ENCODE measurements around the gene SPTBN5. TPM values are rescaled to one million over a fixed set of nuclear protein-coding genes. Genes with fewer than 3 reads are reported as not detected.

SPTBN5 gene
- total RNA-seq, 1 experiment from 2014 or later: 0.96 TPM

GRCh38 chr15:41915255-41915994 is 21.6 kb upstream of the SPTBN5 start (continued):
- TF ChIP-seq EZH2phosphoT487 (IDR thresholded peaks at IDR 0.05; ENCODE audit: borderline replicate concordance) (no peak), YY1 (IDR thresholded peaks at IDR 0.05; ENCODE audit: extremely low read depth, insufficient replicate concordance, low read depth, low read length) (no peak), ZNF274 (IDR thresholded peaks at IDR 0.05; ENCODE audit: low read depth, low read length) (no peak), ELF1 (IDR thresholded peaks at IDR 0.05; ENCODE audit: borderline replicate concordance, low read depth) (no peak), RAD21 (IDR thresholded peaks at IDR 0.05; ENCODE audit: low read depth) (no peak), MAX (IDR thresholded peaks at IDR 0.05) (no peak), EZH2 (IDR thresholded peaks at IDR 0.05) (no peak)

- no peaks in the 10 kb centered on the region for H4K20me1 ChIP-seq (ENCODE audit: insufficient read depth)
- H3K79me2 ChIP-seq (ENCODE audit: insufficient read depth, low read length): peaks cover 14% of the 10 kb centered on the region; the same call in 1 of the 2 replicates
- H3K9ac ChIP-seq (ENCODE audit: low read length): no peak overlapping the region
- DNase-seq (ENCODE audit: low read depth, low spot score) (no peak), ATAC-seq (no peak)
- H3K4me1 ChIP-seq (ENCODE audit: control insufficient read depth in 1 of 2, insufficient read depth in 2 of 2, low read length in 2 of 2): peaks cover 11 to 20% of the 10 kb centered on the region in 2 experiments
- H3K4me2 ChIP-seq (ENCODE audit: low read length): no peak overlapping the region
- ChIA-PET CTCF (interaction anchor here (1.8 kb wide), 1 partner anchor 10 kb away, joined by 6 read pairs; no protein-coding TSS in a partner anchor), RAD21 (ENCODE audit: low non-redundant PET in 1 of 2, low total read pairs in 2 of 2, uncharacterized antibody in 2 of 2, unreplicated experiment in 2 of 2) (no interaction called here), POLR2A (no interaction called here)
- TF ChIP-seq RAD21 (IDR thresholded peaks at IDR 0.05; ENCODE audit: low read depth) (no peak), SRF (IDR thresholded peaks at IDR 0.05; ENCODE audit: low read depth) (no peak), CEBPB (IDR thresholded peaks at IDR 0.05; ENCODE audit: low read depth) (no peak)
- BruUV-seq (replicated peaks): no TSS peak
- intact Hi-C loops (cut with micrococcal nuclease): no loop called here
- H3K9me3 ChIP-seq (ENCODE audit: control insufficient read depth in 1 of 2, insufficient read depth in 1 of 2, low read depth in 1 of 2, low read length in 2 of 2): no peaks in the 10 kb centered on the region
- no peak overlapping the region for H2AFZ ChIP-seq (ENCODE audit: low read depth, low read length, poor library complexity, severe bottlenecking)
- peaks cover 2 to 22% of the 10 kb centered on the region in 2 experiments; a peak in 2 of 4 replicates for H3K36me3 ChIP-seq (ENCODE audit: control insufficient read depth in 1 of 2, insufficient read depth in 2 of 2, low read length in 2 of 2)
- H3K4me3 ChIP-seq (replicated peaks in 1 of 2; ENCODE audit: low read depth in 1 of 2, low read length in 2 of 2): no peak overlapping the region
- no peak overlapping the region for H3K27ac ChIP-seq (ENCODE audit: low read depth, low read length)
- no peaks in the 10 kb centered on the region for H3K9me2 ChIP-seq (ENCODE audit: insufficient read depth)
- no peaks in the 10 kb centered on the region for H3K27me3 ChIP-seq (ENCODE audit: insufficient read depth, low read length)
Observed at GRCh38 chr15:41914411-41914810, 20.6 kb upstream of the SPTBN5 start.

All from HCT116 (cell line).